Kidney epithelial cell (primary cell): ENCODE data around the gene CYSTM1. TPM values are rescaled to one million over a fixed set of nuclear protein-coding genes. Genes with fewer than 3 reads are reported as not detected.

Experiments
- DNase-seq: peaks from one replicate; pipeline ENCODE4 v3.0.0-alpha.2; 2010; ENCODE audit warnings: low read depth
- H3K27me3 ChIP-seq: 2 replicates; pipeline ENCODE4 v1.6.0; 2011; ENCODE audit warnings: low read length; ENCODE audit not compliant: control insufficient read depth, insufficient read depth
- H3K36me3 ChIP-seq: 2 replicates; pipeline ENCODE4 v1.5.1; 2011; ENCODE audit warnings: low read length; ENCODE audit not compliant: control insufficient read depth, insufficient read depth
- H3K4me3 ChIP-seq: 2 replicates; pipeline ENCODE4 v1.5.1; 2011; ENCODE audit warnings: low read depth, mild to moderate bottlenecking, control low read depth, low read length
- total RNA-seq: library from RNA; depleted of rRNA; stranded (reverse); fragments of >200 nt; gene quantifications from 2 replicates; pipeline ENCODE4 v1.2.3, GENCODE V29; 2015
- TF ChIP-seq, protein P1 (sequence below): IDR thresholded peaks from 2 replicates; pipeline ENCODE4 v1.5.1; 2011; ENCODE audit warnings: mild to moderate bottlenecking, moderate library complexity, low read length, control low read depth, inconsistent platforms; ENCODE audit not compliant: insufficient read depth, poor library complexity, severe bottlenecking

CYSTM1 gene
- total RNA-seq, 1 donor from 2014 or later, result 176 TPM

DNA sequence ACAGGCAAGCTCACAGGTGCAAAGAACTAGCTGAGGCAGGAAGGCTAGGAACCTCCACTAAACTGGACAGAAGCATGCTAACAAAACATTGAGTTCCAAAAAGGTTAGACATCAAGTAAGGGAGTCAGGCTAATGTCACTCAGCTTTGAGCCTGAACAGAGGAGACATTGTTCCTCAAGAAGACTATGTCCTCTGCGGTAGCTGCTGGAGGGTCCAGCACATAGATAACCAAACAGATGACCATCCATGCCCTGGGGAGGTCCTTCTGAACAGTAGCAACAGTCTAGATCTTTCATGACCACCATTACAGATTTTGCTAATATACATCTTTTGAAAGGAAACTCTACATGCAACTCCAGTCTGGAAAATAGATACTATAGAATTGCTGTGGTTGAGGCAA, 57.7 kb downstream of the CYSTM1 start:
- no peak overlapping the region for H3K4me3 ChIP-seq
- DNase-seq, result no peak
- TF ChIP-seq, protein P1, sequence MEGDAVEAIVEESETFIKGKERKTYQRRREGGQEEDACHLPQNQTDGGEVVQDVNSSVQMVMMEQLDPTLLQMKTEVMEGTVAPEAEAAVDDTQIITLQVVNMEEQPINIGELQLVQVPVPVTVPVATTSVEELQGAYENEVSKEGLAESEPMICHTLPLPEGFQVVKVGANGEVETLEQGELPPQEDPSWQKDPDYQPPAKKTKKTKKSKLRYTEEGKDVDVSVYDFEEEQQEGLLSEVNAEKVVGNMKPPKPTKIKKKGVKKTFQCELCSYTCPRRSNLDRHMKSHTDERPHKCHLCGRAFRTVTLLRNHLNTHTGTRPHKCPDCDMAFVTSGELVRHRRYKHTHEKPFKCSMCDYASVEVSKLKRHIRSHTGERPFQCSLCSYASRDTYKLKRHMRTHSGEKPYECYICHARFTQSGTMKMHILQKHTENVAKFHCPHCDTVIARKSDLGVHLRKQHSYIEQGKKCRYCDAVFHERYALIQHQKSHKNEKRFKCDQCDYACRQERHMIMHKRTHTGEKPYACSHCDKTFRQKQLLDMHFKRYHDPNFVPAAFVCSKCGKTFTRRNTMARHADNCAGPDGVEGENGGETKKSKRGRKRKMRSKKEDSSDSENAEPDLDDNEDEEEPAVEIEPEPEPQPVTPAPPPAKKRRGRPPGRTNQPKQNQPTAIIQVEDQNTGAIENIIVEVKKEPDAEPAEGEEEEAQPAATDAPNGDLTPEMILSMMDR, result no peak
- H3K36me3 ChIP-seq, result no peaks in the 10 kb centered on the region
- no peaks in the 10 kb centered on the region for H3K27me3 ChIP-seq

DNA sequence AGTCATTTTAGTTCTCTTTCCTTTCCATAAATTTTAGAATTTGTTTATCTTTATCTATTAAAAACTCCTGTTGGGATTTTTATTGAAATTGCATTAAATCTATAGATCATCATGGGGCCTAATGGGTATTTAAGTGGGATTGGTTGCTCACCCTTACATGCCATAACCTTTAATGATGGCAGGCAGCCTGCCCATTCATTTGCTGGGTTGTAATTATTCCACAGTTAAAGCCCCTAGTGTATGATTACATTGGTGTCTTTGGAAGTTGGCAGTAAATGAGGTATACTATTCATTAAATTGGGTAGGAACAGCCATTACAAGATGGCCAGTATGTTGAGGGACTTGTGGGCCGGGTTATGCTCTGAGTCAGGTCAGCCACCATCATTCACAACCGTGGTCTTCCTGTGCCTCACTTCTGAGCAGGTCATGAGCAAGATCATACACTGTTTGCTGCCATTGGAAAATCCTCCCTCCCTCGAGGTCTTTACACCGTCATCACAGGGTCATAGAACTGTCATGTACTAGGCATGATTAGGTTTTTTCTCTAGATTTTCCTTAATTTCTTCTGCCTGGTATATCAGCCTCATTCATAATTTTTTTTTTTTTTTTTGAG, 59.5 kb downstream of the CYSTM1 start:
- H3K36me3 ChIP-seq, result no peaks in the 10 kb centered on the region
- TF ChIP-seq, protein P1, result no peak

DNA sequence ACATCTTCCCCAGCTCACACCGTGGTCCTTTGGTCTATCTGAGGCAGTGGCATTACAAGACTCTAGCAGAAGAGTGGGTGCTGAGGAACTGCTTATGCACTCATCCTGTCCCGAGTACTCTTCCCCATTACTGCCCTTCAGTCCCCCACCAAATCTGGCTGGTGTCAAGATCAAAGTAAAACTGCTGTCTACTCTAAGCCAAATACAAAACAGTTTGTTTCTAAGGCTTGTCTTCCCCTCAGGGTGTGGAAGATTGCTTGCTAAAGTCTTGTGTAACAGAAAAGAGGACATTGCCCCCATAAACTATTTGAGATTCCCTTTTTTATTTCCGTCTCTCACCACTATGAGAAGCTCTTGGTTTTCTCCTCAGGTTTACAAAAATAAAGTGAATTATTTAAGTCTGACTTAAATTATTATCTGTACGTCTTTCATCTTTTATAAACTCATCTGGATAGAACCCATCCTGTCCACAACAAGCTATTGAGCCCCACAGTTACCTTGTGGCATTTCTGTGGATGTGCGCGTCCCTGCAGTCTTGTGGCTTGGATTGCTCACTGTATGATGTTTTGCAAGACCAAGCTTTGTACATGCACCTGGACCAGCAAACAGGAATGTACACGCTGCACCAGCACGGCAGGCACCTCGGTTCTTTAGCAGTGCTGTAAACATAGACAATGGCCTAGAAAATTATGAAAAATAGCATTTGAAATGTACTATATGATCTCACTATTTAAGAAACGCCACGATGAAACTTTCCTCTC, 61.0 kb downstream of the CYSTM1 start:
- no peaks in the 10 kb centered on the region for H3K36me3 ChIP-seq
- TF ChIP-seq, protein P1, result no peak
- H3K4me3 ChIP-seq, result no peak overlapping the region
- no peak for DNase-seq
- no peaks in the 10 kb centered on the region for H3K27me3 ChIP-seq

More for the DNA sequence above, 59.5 kb downstream of the CYSTM1 start:
- no peak overlapping the region for H3K4me3 ChIP-seq
- no peaks in the 10 kb centered on the region for H3K27me3 ChIP-seq
- no peak for DNase-seq

DNA sequence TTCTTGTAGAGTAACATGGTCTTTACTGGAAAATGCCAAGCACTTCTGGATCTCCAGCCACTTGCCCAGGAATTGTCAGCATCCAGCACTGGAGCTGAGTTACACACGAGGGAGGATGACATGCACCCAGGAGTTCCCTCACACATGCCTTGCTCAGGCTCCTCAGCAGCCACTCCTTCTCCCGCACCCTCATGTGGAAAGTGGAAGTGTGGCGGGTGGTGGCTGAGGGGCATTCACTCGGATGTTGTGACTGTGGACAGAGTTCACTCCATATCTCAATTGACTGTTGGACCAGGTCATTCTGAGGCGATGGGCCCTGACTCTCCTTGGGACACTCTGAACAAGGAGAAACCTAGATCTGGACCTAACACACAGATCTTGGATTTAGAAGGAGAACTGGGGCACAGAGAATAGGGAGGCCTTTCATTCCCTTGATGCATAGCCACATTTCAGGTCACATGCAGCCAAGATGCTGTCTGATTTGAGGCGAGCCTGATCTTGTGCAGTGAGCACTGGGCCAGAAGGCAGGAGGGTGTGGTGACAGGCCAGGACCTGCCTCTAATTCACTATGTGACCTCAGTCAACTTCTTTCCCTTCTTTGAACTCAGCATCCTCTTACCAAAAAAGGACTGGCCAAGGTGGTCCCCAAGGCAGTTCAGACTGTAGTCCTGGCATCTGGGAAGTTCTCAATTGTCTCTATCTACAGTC, 62.1 kb downstream of the CYSTM1 start:
- H3K36me3 ChIP-seq, result no peaks in the 10 kb centered on the region
- H3K27me3 ChIP-seq, result no peaks in the 10 kb centered on the region
- no peak overlapping the region for H3K4me3 ChIP-seq
- no peak for DNase-seq
- TF ChIP-seq, protein P1, result no peak

DNA sequence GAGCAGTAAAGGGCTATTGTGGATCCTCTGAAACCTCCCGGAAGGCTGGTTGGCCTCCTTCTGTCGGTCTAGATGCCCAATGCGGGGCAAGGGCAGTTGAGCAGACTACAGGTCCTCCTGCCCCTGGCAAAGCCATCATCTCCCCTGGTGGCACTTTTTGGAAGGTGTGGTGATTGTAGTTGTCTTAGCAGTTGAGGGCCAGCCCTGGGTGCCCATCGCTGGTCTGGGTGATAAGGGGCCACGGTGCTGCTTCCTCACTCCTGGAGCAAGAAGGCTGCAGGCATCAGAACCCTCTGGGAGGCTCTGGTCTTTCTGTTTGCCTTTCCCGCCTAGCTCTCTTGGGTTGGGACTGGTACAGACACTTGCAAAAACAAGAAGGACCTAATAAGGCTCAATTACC, 63.8 kb downstream of the CYSTM1 start:
- TF ChIP-seq, protein P1, result no peak
- no peak for DNase-seq

More for the DNA sequence above, 63.8 kb downstream of the CYSTM1 start:
- Histone ChIP-seq H3K4me3 (no peak overlapping the region), H3K36me3 (no peaks in the 10 kb centered on the region), H3K27me3 (no peaks in the 10 kb centered on the region)
